ENCODE results near the gene MAD1L1.
A peak's percentile ranks its signal among the peaks of the same experiment; 100 is the strongest.
"Not testable (repeated sequence)": the region's sequence is repeated elsewhere in the genome, so short reads cannot be mapped to it uniquely, and the experiment has no call there.

The MAD1L1 gene

GRCh38 chr7:1838911-1839531, 393.7 kb downstream of the MAD1L1 start:
- DNase-seq = not testable (repeated sequence)

GRCh38 chr7:1838544-1838872, 394.2 kb downstream of the MAD1L1 start:
- DNase-seq = not testable (repeated sequence)

GRCh38 chr7:1837696-1838543, 394.8 kb downstream of the MAD1L1 start:
- not testable (repeated sequence) for DNase-seq

- not testable (repeated sequence) for DNase-seq
Measured at GRCh38 chr7:1831933-1832535, 400.7 kb downstream of the MAD1L1 start.

- DNase-seq = not testable (repeated sequence)
Measured at GRCh38 chr7:1831471-1831870, 401.3 kb downstream of the MAD1L1 start.

- not testable (repeated sequence) for DNase-seq
Measured at GRCh38 chr7:1829668-1830067, 403.1 kb downstream of the MAD1L1 start.

- no peak for DNase-seq
Measured at GRCh38 chr7:1829111-1829510, 403.6 kb downstream of the MAD1L1 start.

- DNase-seq = not testable (repeated sequence)
Measured at GRCh38 chr7:1828170-1828569, 404.6 kb downstream of the MAD1L1 start.

GRCh38 chr7:1827521-1827981, 405.2 kb downstream of the MAD1L1 start:
- not testable (repeated sequence) for DNase-seq

- DNase-seq = not testable (repeated sequence)
Measured at GRCh38 chr7:1826931-1827330, 405.8 kb downstream of the MAD1L1 start.

- DNase-seq = no peak
Measured at GRCh38 chr7:1825897-1826741, 406.6 kb downstream of the MAD1L1 start.

GRCh38 chr7:1825647-1825896, 407.2 kb downstream of the MAD1L1 start:
- not testable (repeated sequence) for DNase-seq

GRCh38 chr7:1824882-1825646, 407.7 kb downstream of the MAD1L1 start:
- not testable (repeated sequence) for DNase-seq

- peak; percentile 22 for DNase-seq
Measured at GRCh38 chr7:1824151-1824881, 408.4 kb downstream of the MAD1L1 start.

- DNase-seq = no peak
Measured at GRCh38 chr7:1823376-1824150, 409.2 kb downstream of the MAD1L1 start.

GRCh38 chr7:1819259-1819841, 413.4 kb downstream of the MAD1L1 start:
- peak; percentile 13 for DNase-seq

- DNase-seq = no peak
Measured at GRCh38 chr7:1818575-1819258, 414.0 kb downstream of the MAD1L1 start.

- no peak for DNase-seq
Measured at GRCh38 chr7:1817061-1817712, 415.6 kb downstream of the MAD1L1 start.

GRCh38 chr7:1816451-1816850, 416.3 kb downstream of the MAD1L1 start:
- DNase-seq = not testable (repeated sequence)

Data from CD4-positive, alpha-beta T cell treated with Interleukin-10 for 1 hour (primary cell).